A673 (cell line): ENCODE data around the gene FXYD4. TPM values are rescaled to one million over a fixed set of nuclear protein-coding genes. Genes with fewer than 3 reads are reported as not detected.
"Not testable (repeated sequence)": the region's sequence is repeated elsewhere in the genome, so short reads cannot be mapped to it uniquely, and the experiment has no call there.

Experiments used
- BruUV-seq: library from RNA; stranded (reverse); fragments of 400-500 nt; replicated peaks from 2 replicates; lab custom pipeline; 2021; lab: Mats Ljungman, UMichigan
- CTCF ChIA-PET: fragments of 300-600 bp; sonication (Branson Sonifier 250); formaldehyde crosslinking; loops from one replicate; lab custom pipeline; 2022; ENCODE audit warnings: antibody characterized with exemption; lab: Charles Lee
- POLR2A ChIA-PET: fragments of 300-600 bp; sonication (Branson Sonifier 250); formaldehyde crosslinking; loops from one replicate; lab custom pipeline; 2022; ENCODE audit warnings: antibody characterized with exemption; ENCODE audit not compliant: low non-redundant PET; lab: Charles Lee
- DNase-seq: peaks from one replicate; pipeline ENCODE4 v3.0.0-alpha.2; 2015; ENCODE audit warnings: low spot score
- H3K27ac ChIP-seq: fragments of 200-600 bp; sonication (generic); 2 replicates; pipeline ENCODE4 v1.5.1; 2016; ENCODE audit warnings: mixed run types, low read depth, mild to moderate bottlenecking, mixed read lengths, antibody characterized with exemption, low read length; ENCODE audit not compliant: poor library complexity, severe bottlenecking
- H3K27me3 ChIP-seq: fragments of 200-600 bp; sonication (generic); replicated peaks from 2 replicates; pipeline ENCODE4 v1.6.1; 2017; ENCODE audit warnings: mixed run types, low read depth, mild to moderate bottlenecking, mixed read lengths, antibody characterized with exemption, low read length; ENCODE audit not compliant: insufficient read depth, poor library complexity
- H3K36me3 ChIP-seq: fragments of 200-600 bp; sonication (generic); 2 replicates; pipeline ENCODE4 v1.6.1; 2016; ENCODE audit warnings: mixed run types, mild to moderate bottlenecking, mixed read lengths, antibody characterized with exemption, low read length; ENCODE audit not compliant: insufficient read depth, poor library complexity, severe bottlenecking
- H3K4me1 ChIP-seq: fragments of 200-600 bp; sonication (generic); 2 replicates; pipeline ENCODE4 v1.6.1; 2017; ENCODE audit warnings: mixed run types, mild to moderate bottlenecking, mixed read lengths, antibody characterized with exemption, low read length; ENCODE audit not compliant: insufficient read depth, poor library complexity, severe bottlenecking
- H3K4me3 ChIP-seq: fragments of 200-600 bp; sonication (generic); 2 replicates; pipeline ENCODE4 v1.5.1; 2016; ENCODE audit warnings: low read depth, mixed run types, mild to moderate bottlenecking, mixed read lengths, low read length; ENCODE audit not compliant: poor library complexity, severe bottlenecking
- H3K9me3 ChIP-seq: fragments of 200-600 bp; sonication (generic); 2 replicates; pipeline ENCODE4 v1.6.1; 2016; ENCODE audit warnings: mixed run types, low read depth, mild to moderate bottlenecking, mixed read lengths, antibody characterized with exemption, low read length; ENCODE audit not compliant: poor library complexity, severe bottlenecking
- EZH2 ChIP-seq: fragments of 200-600 bp; sonication (generic); IDR thresholded peaks from 2 replicates; pipeline ENCODE4 v1.6.1; 2017; ENCODE audit warnings: borderline replicate concordance, low read depth, mild to moderate bottlenecking, mixed read lengths, antibody characterized with exemption, low read length; ENCODE audit not compliant: poor library complexity, severe bottlenecking
- intact Hi-C: fragments of 100-400 bp; cut with micrococcal nuclease; formaldehyde crosslinking; loops from one replicate; pipeline ENCODE4 v1.10.0; 2022; ENCODE audit not compliant: unreplicated experiment
- total RNA-seq: library from RNA; stranded (reverse); gene quantifications from 2 replicates; pipeline ENCODE4 v1.2.3, GENCODE V29; 2021
- TF ChIP-seq, protein P1 (sequence below): fragments of 300-800, 200-600 bp; sonication (generic); conservative IDR thresholded peaks from 2 replicates; pipeline ENCODE4 v1.5.1; 2017; ENCODE audit warnings: low read depth, mild to moderate bottlenecking, antibody characterized with exemption, low read length, moderate library complexity, mixed read lengths

Gene FXYD4
- total RNA-seq, 1 experiment from 2014 or later: not detected

DNA sequence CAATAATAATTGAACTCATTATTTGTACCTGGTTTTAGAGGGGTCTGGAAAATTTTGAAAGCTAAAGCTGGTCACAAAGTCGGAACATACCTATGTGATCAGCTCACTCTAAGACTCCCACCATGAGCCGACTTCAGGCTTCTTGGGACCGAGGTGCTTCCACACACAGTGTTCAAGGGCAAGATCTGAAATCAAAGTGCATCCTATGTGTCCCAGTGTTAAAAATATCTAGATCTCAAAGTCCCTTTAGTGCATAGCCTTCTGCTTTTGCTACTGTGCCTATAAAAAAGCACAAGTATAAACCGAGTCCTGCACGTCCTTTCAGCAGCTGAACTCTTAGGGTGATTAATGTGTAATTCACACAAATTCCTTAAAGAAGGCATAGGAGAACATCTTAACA, 43.5 kb upstream of the FXYD4 start:
- intact Hi-C loops: no loop called here
- no peaks in the 10 kb centered on the region for H3K9me3 ChIP-seq
- no TSS peak for BruUV-seq
- no peaks in the 10 kb centered on the region for H3K36me3 ChIP-seq
- POLR2A ChIA-PET: no interaction called here
- DNase-seq: no peak
- H3K4me3 ChIP-seq: no peak overlapping the region
- TF ChIP-seq, protein P1, sequence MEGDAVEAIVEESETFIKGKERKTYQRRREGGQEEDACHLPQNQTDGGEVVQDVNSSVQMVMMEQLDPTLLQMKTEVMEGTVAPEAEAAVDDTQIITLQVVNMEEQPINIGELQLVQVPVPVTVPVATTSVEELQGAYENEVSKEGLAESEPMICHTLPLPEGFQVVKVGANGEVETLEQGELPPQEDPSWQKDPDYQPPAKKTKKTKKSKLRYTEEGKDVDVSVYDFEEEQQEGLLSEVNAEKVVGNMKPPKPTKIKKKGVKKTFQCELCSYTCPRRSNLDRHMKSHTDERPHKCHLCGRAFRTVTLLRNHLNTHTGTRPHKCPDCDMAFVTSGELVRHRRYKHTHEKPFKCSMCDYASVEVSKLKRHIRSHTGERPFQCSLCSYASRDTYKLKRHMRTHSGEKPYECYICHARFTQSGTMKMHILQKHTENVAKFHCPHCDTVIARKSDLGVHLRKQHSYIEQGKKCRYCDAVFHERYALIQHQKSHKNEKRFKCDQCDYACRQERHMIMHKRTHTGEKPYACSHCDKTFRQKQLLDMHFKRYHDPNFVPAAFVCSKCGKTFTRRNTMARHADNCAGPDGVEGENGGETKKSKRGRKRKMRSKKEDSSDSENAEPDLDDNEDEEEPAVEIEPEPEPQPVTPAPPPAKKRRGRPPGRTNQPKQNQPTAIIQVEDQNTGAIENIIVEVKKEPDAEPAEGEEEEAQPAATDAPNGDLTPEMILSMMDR: no peak
- TF ChIP-seq EZH2: no peak
- CTCF ChIA-PET: no interaction called here
- H3K4me1 ChIP-seq: no peaks in the 10 kb centered on the region
- H3K27ac ChIP-seq: no peak overlapping the region
- no peaks in the 10 kb centered on the region for H3K27me3 ChIP-seq

DNA sequence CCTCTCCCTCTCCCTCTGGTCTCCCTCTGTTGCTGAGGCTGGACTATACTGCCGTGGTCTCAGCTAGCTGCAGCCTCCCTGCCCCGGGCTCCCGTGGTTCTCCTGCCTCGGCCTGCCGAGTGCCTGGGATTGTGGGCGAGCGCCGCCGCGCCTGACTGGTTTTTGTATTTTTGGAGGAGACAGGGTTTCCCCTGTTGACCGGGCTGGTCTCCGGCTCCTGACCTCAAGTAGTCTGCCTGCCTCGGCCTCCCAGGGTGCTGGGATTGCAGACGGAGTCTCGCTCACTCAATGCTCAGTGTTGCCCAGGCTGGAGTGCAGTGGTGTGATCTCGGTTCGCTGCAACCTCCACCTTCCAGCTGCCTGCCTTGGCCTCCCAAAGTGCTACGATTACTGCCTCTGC, 42.6 kb upstream of the FXYD4 start:
- H3K27ac ChIP-seq, POLR2A ChIA-PET, H3K27me3 ChIP-seq, H3K4me1 ChIP-seq, CTCF ChIA-PET, DNase-seq, intact Hi-C loops, H3K9me3 ChIP-seq, BruUV-seq, H3K36me3 ChIP-seq, H3K4me3 ChIP-seq: not testable (repeated sequence)

DNA sequence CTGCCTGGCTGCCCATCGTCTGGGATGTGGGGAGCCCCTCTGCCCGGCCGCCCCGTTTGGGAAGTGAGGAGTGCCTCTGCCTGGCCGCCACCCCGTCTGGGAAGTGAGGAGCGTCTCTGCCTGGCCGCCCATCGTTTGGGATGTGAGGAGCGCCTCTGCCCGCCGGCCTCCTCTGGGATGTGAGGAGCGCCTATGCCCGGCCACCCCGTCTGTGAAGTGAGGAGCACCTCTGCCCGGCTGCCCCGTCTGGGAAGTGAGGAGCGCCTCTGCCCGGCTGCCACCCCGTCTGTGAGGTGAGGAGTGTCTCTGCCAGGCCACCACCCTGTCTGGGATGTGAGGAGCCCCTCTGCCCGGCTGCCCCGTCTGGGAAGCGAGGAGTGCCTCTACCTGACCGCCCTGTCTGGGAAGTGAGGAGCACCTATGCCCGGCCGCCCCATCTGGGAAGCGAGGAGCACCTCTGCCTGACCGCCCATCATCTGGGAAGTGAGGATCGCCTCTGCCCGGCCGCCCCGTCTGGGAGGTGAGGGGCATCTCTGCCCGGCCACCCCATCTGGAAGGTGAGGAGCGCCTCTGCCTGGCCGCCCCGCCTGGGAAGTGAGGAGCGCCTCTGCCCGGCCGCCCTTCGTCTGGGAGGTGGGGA, 42.1 kb upstream of the FXYD4 start:
- POLR2A ChIA-PET, H3K36me3 ChIP-seq, CTCF ChIA-PET: not testable (repeated sequence)

DNA sequence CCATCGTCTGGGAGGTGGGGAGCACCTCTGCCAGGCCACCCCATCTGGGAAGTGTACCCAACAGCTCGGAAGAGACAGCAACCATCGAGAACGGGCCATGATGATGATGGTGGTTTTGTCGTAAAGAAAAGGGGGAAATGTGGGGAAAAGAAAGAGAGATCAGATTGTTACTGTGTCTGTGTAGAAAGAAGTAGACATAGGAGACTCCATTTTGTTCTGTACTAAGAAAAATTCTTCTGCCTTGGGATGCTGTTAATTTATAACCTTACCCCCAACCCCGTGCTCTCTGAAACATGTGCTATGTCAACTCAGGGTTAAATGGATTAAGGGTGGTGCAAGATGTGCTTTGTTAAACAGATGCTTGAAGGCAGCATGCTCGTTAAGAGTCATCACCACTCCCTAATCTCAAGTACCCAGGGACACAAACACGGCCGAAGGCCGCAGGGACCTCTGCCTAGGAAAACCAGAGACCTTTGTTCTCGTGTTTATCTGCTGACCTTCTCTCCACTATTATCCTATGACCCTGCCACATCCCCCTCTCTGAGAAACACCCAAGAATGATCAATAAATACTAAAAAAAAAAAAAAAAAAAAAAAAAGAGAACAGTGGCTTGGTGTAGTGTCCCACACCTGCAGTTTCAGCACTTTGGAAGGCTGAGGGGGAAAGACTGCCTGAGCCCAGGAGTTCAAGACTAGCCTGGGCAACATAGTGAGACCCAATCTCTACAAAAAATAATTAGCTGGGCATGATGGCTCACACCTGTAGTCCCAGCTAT, 41.2 kb upstream of the FXYD4 start:
- CTCF ChIA-PET, intact Hi-C loops, H3K27me3 ChIP-seq, H3K4me1 ChIP-seq, H3K36me3 ChIP-seq, POLR2A ChIA-PET, H3K27ac ChIP-seq, H3K9me3 ChIP-seq, DNase-seq, H3K4me3 ChIP-seq, BruUV-seq: not testable (repeated sequence)

More for the DNA sequence above, 42.1 kb upstream of the FXYD4 start:
- intact Hi-C loops, H3K4me3 ChIP-seq, H3K27ac ChIP-seq, DNase-seq, H3K9me3 ChIP-seq, H3K27me3 ChIP-seq, BruUV-seq, H3K4me1 ChIP-seq: not testable (repeated sequence)

DNA sequence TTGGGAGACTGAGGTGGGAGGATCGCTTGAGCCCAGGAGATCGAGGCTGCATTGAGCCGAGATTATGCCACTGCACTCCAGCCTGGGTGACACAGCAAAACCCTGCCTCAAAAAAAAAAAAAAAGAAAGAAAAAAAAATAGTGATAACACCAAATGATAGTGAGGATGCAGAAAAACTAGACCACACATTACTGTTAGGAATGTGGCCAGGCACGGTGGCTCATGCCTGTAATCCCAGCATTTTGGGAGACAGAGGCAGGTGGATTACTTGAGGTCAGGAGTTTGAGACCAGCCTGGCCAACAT, 40.7 kb upstream of the FXYD4 start:
- H3K27me3 ChIP-seq, CTCF ChIA-PET, H3K4me1 ChIP-seq, H3K36me3 ChIP-seq, intact Hi-C loops, H3K9me3 ChIP-seq, H3K4me3 ChIP-seq, BruUV-seq, DNase-seq, H3K27ac ChIP-seq, POLR2A ChIA-PET: not testable (repeated sequence)
